Panc1 (cell line): ENCODE data around the gene REXO2. TPM values are rescaled to one million over a fixed set of nuclear protein-coding genes. Genes with fewer than 3 reads are reported as not detected.

Experiments
- ATAC-seq: fragments of 200-7000 bp; cut with Tn5 transposase; 2 replicates; pipeline ENCODE4 v1.9.1; 2020; ENCODE audit warnings: mild to moderate bottlenecking, moderate library complexity
- BruUV-seq: library from RNA; stranded (reverse); fragments of 400-500 nt; replicated peaks from 2 replicates; lab custom pipeline; 2021; lab: Mats Ljungman, UMichigan
- CTCF ChIA-PET: fragments of 300-600 bp; sonication (Branson Sonifier 250); formaldehyde crosslinking; loops from one replicate; lab custom pipeline; 2022; ENCODE audit warnings: antibody characterized with exemption; lab: Charles Lee
- POLR2A ChIA-PET: fragments of 300-600 bp; sonication (Branson Sonifier 250); formaldehyde crosslinking; loops from one replicate; lab custom pipeline; 2022; ENCODE audit warnings: antibody characterized with exemption; lab: Charles Lee
- DNase-seq: peaks from one replicate; pipeline ENCODE4 v3.0.0-alpha.2; 2010; ENCODE audit warnings: low read depth, low spot score
- H3K27ac ChIP-seq: 2 replicates; pipeline ENCODE4 v1.5.1; 2011; ENCODE audit warnings: mild to moderate bottlenecking, low read length, inconsistent platforms
- H3K27me3 ChIP-seq: fragments of 200-500 bp; sonication (Bioruptor generic); 2 replicates; pipeline ENCODE4 v1.6.0; 2014; ENCODE audit warnings: low read length, inconsistent platforms; ENCODE audit not compliant: control insufficient read depth, insufficient read depth
- H3K36me3 ChIP-seq: fragments of 200-500 bp; sonication (Bioruptor generic); 2 replicates; pipeline ENCODE4 v1.5.1; 2014; ENCODE audit warnings: inconsistent platforms, mild to moderate bottlenecking, low read length, moderate library complexity; ENCODE audit not compliant: control insufficient read depth, insufficient read depth
- H3K4me1 ChIP-seq: 2 replicates; pipeline ENCODE4 v1.5.1; 2011; ENCODE audit warnings: inconsistent platforms, mild to moderate bottlenecking, low read length, moderate library complexity; ENCODE audit not compliant: control insufficient read depth, insufficient read depth
- H3K4me3 ChIP-seq, 2 experiments: 2 replicates each; pipeline ENCODE4 v1.5.1; 2011 to 2012; ENCODE audit warnings: low read depth in 2 of 2, low read length in 2 of 2, mild to moderate bottlenecking in 2 of 2, inconsistent platforms in 1 of 2, moderate library complexity in 1 of 2
- H3K9me3 ChIP-seq: fragments of 200-500 bp; sonication (Bioruptor generic); 2 replicates; pipeline ENCODE4 v1.5.1; 2014; ENCODE audit warnings: low read depth, mild to moderate bottlenecking, inconsistent platforms, low read length, moderate library complexity; ENCODE audit not compliant: control insufficient read depth, insufficient read depth
- CTCF ChIP-seq: fragments of 450-650 bp; IDR thresholded peaks from 2 replicates; pipeline ENCODE4 v1.5.1; 2017; ENCODE audit warnings: mild to moderate bottlenecking
- POLR2AphosphoS5 ChIP-seq: IDR thresholded peaks from 2 replicates; pipeline ENCODE4 v1.6.1; 2012; ENCODE audit warnings: mild to moderate bottlenecking, low read depth, low read length, moderate library complexity
- SIN3A ChIP-seq: IDR thresholded peaks from 2 replicates; pipeline ENCODE4 v1.6.1; 2012; ENCODE audit warnings: low read depth, mild to moderate bottlenecking, low read length, moderate library complexity, borderline replicate concordance; ENCODE audit not compliant: insufficient read depth
- TCF7L2 ChIP-seq: IDR thresholded peaks from 2 replicates; pipeline ENCODE4 v1.6.1; 2011; ENCODE audit warnings: mild to moderate bottlenecking, low read depth, low read length, inconsistent platforms
- in situ Hi-C: cut with HindIII; loops from 2 replicates; pipeline ENCODE4 v1.10.0; 2016; ENCODE audit warnings: low sequenced_read_pairs, low pct_unique_long_range_greater_than_20kb
- intact Hi-C: fragments of 100-400 bp; cut with micrococcal nuclease; formaldehyde crosslinking; loops from one replicate; pipeline ENCODE4 v1.10.0; 2022; ENCODE audit not compliant: unreplicated experiment
- total RNA-seq: library from RNA; stranded (reverse); gene quantifications from one replicate; pipeline ENCODE4 v1.2.1, GENCODE V29; 2021; ENCODE audit not compliant: unreplicated experiment
- TF ChIP-seq, protein P1 (sequence below), 2 experiments: IDR thresholded peaks; 2 replicates each; pipeline ENCODE4 v1.6.1; 2011 to 2012; ENCODE audit warnings: low read depth in 2 of 2, control low read depth in 1 of 2, low read length in 1 of 2, mild to moderate bottlenecking in 1 of 2, moderate library complexity in 1 of 2; ENCODE audit not compliant: insufficient read depth in 1 of 2

REXO2 gene
- total RNA-seq, 1 experiment from 2014 or later = 111 TPM

GRCh38 chr11:114442536-114442935 is 3.3 kb downstream of the REXO2 start:
- Histone ChIP-seq H3K27ac (no peak overlapping the region), H3K36me3 (no peaks in the 10 kb centered on the region), H3K4me1 (peaks cover 20% of the 10 kb centered on the region), H3K9me3 (no peaks in the 10 kb centered on the region), H3K27me3 (no peaks in the 10 kb centered on the region), H3K4me3 (no peak overlapping the region)
- POLR2A ChIA-PET = no interaction called here
- CTCF ChIA-PET = no interaction called here
- TF ChIP-seq, protein P1, sequence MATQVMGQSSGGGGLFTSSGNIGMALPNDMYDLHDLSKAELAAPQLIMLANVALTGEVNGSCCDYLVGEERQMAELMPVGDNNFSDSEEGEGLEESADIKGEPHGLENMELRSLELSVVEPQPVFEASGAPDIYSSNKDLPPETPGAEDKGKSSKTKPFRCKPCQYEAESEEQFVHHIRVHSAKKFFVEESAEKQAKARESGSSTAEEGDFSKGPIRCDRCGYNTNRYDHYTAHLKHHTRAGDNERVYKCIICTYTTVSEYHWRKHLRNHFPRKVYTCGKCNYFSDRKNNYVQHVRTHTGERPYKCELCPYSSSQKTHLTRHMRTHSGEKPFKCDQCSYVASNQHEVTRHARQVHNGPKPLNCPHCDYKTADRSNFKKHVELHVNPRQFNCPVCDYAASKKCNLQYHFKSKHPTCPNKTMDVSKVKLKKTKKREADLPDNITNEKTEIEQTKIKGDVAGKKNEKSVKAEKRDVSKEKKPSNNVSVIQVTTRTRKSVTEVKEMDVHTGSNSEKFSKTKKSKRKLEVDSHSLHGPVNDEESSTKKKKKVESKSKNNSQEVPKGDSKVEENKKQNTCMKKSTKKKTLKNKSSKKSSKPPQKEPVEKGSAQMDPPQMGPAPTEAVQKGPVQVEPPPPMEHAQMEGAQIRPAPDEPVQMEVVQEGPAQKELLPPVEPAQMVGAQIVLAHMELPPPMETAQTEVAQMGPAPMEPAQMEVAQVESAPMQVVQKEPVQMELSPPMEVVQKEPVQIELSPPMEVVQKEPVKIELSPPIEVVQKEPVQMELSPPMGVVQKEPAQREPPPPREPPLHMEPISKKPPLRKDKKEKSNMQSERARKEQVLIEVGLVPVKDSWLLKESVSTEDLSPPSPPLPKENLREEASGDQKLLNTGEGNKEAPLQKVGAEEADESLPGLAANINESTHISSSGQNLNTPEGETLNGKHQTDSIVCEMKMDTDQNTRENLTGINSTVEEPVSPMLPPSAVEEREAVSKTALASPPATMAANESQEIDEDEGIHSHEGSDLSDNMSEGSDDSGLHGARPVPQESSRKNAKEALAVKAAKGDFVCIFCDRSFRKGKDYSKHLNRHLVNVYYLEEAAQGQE (IDR thresholded peaks at IDR 0.05; ENCODE audit: insufficient read depth in 1 of 2, low read depth in 2 of 2, low read length in 1 of 2) = no peak
- no peak for TF ChIP-seq TCF7L2
- no peak for TF ChIP-seq CTCF
- TF ChIP-seq SIN3A = no peak
- TF ChIP-seq POLR2AphosphoS5 = no peak
- DNase-seq (no peak), ATAC-seq (no peak)
- in situ Hi-C loops (no loop called here), intact Hi-C loops (loop anchor here (10.0 kb wide), 1 partner anchor 98 kb away; no protein-coding TSS in a partner anchor)
- BruUV-seq = no TSS peak

DNA sequence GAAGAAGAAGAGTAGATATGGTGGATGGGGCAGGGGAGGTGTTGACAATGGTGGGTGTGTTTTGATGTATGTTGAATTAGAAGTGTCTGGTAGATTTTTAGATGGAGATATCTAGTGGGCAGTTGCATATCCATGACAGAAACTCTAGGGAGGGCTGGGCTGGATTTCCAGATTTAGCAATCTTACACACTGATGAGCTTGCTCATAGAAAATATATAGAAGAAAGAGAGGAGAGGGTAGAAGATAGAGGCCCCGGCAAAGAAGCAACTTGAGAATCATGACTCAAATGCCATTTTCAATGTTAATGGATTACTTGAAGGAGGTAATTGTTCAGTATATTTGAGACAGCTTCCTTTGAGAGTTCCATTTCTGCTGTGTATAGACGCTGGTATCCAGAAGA is 8.2 kb downstream of the REXO2 start:
- no TSS peak for BruUV-seq
- ChIA-PET POLR2A (no interaction called here), CTCF (no interaction called here)
- intact Hi-C loops = loop anchor here (10.0 kb wide), 1 partner anchor 103 kb away; no protein-coding TSS in a partner anchor
- in situ Hi-C loops = no loop called here
- H3K27me3 ChIP-seq = no peaks in the 10 kb centered on the region
- ATAC-seq = no peak
- peak overlapping the region; percentile 10; the same call in 1 of the 2 replicates for H3K27ac ChIP-seq
- peaks cover 15% of the 10 kb centered on the region; the same call in 1 of the 2 replicates for H3K36me3 ChIP-seq
- no peak for DNase-seq
- H3K4me3 ChIP-seq = no peak overlapping the region
- no peaks in the 10 kb centered on the region for H3K9me3 ChIP-seq
- TF ChIP-seq CTCF (no peak), SIN3A (no peak), POLR2AphosphoS5 (no peak), TCF7L2 (no peak)
- TF ChIP-seq, protein P1 (IDR thresholded peaks at IDR 0.05; ENCODE audit: insufficient read depth in 1 of 2, low read depth in 2 of 2, low read length in 1 of 2) = no peak
- no peaks in the 10 kb centered on the region for H3K4me1 ChIP-seq
